Right cardiac atrium (tissue), 5 donors: ENCODE results near the gene PLD2. TPM values are rescaled to one million over a fixed set of nuclear protein-coding genes. Genes with fewer than 3 reads are reported as not detected.

Experiments used
- ATAC-seq, 2 donors: fragments of 200-7000 bp; cut with Tn5 transposase; one replicate each; pipeline versions ENCODE4 v1.8.0 to v1.9.1; 2020; ENCODE audit warnings: moderate library complexity in 2 of 2, mild to moderate bottlenecking in 1 of 2
- DNase-seq, 3 donors: peaks; one replicate each; pipeline ENCODE4 v3.0.0-alpha.2; 2020
- H3K27ac ChIP-seq: one replicate; pipeline ENCODE4 v1.5.1; 2013; ENCODE audit warnings: mild to moderate bottlenecking, low read length, control low read depth, moderate library complexity
- H3K27me3 ChIP-seq: one replicate; pipeline ENCODE4 v1.6.1; 2013; ENCODE audit not compliant: control insufficient read depth, insufficient read depth
- H3K4me1 ChIP-seq: one replicate; pipeline ENCODE4 v1.6.1; 2013; ENCODE audit warnings: low read length; ENCODE audit not compliant: control insufficient read depth, insufficient read depth
- H3K4me3 ChIP-seq: one replicate; pipeline ENCODE4 v1.5.1; 2013; ENCODE audit warnings: low read length, control low read depth
- H3K9me3 ChIP-seq: one replicate; pipeline ENCODE4 v1.6.1; 2013; ENCODE audit warnings: low read length; ENCODE audit not compliant: control insufficient read depth
- WGBS: extraction: QIAGEN DNeasy Blood & Tissue Kit; methylation state at CpG from one replicate; pipeline ENCODE4 v1.1.7; 2013; 5-methylcytosine and 5-hydroxymethylcytosine counted together
- intact Hi-C, 4 donors: fragments of 100-400 bp; cut with DNase I; formaldehyde crosslinking; loops; one replicate each; pipeline versions ENCODE4 v1.11.0 to v1.14.0; 2022 to 2023
- polyA plus RNA-seq: library from polyadenylated mRNA; stranded (reverse); fragments of 200-250 nt; gene quantifications from one replicate; pipeline ENCODE4 v1.2.3, GENCODE V29; 2013
- total RNA-seq, 4 donors: library from RNA; stranded (reverse); fragmentation: NEBNext Ultra II Directional; extraction: Animal tissue kit (Norgen Biotek cat#: 25700); gene quantifications; one replicate each; pipeline ENCODE4 v1.2.1, GENCODE V29; 2021
- donor health status: healthy with polysubstance abuse.
- donor health status: DM: no; HTN: yes; CAD: no.
- donor health status: DM: no; HTN: no; CAD: no.
- donor health status: DM: no; HTN: yes; CAD: no; lungs with severe emphysema.
- donor health status: DM: yes; HTN: yes; CAD: no.

Gene PLD2
- total and polyA plus RNA-seq, 5 donors, result 10.0 to 15.3 (median 13.4) TPM

GRCh38 chr17:4790705-4791088, 16.3 kb upstream of the PLD2 start:
- H3K4me1 ChIP-seq, result no peaks in the 10 kb centered on the region
- ATAC-seq, result no peak
- intact Hi-C loops, result loop anchor here in 1 of 4 donors (10.0 kb wide), 1 partner anchor 94 kb away; no protein-coding TSS in a partner anchor
- H3K4me3 ChIP-seq, result peak overlapping the region; percentile 59
- H3K27me3 ChIP-seq, result no peaks in the 10 kb centered on the region
- H3K27ac ChIP-seq, result peak overlapping the region; percentile 85
- WGBS, result 54% methylated on average over 7 of the region's 7 CpGs
- peak in 1 of 3 donors; percentile 2 for DNase-seq
- no peaks in the 10 kb centered on the region for H3K9me3 ChIP-seq

DNA sequence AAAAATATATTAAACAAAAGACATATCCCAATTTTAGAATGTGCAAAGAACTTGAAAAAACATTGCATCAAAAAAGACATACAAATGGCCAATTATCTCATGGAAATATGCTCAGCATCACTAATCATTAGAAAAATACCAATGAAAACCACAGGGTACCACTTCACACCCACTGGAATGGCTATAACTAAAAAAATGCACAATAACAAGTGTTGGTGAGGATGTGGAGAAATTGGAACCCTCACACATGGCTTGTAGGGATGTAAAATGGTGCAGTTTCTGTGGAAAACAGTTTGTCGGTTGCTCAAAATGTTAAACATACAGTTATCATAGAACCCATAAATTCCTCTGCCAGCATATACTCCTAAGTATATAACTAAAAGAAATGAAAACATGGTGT, 11.8 kb upstream of the PLD2 start:
- no peaks in the 10 kb centered on the region for H3K4me1 ChIP-seq
- H3K27ac ChIP-seq, result no peak overlapping the region
- 90% methylated on average over 1 of the region's 1 CpG for WGBS
- H3K27me3 ChIP-seq, result no peaks in the 10 kb centered on the region
- ATAC-seq (no peak), DNase-seq (no peak)
- intact Hi-C loops, result loop anchor here in 1 of 4 donors (10.0 kb wide), 1 partner anchor 90 kb away; no protein-coding TSS in a partner anchor
- no peak overlapping the region for H3K4me3 ChIP-seq
- no peaks in the 10 kb centered on the region for H3K9me3 ChIP-seq

DNA sequence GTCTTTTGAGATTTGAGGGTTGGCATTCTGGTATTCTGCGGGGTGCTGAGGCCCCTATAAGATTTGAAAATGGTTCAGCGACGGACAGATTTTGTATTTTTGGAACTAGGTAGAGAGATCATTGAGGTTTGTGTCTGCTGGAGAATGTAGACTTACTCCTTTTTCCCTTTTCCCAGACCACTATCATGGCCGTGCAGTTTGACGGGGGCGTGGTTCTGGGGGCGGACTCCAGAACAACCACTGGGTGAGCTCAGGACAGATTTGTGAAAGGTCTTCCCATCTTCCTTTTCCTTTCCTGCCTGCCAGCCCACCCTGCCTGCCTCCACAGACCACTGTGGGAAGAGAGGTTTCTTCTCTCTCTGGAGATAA, 10.4 kb upstream of the PLD2 start:
- DNase-seq (peak in 1 of 3 donors; percentile 63), ATAC-seq (peak; percentile 30 to 55)
- Histone ChIP-seq H3K4me3 (peak overlapping the region; percentile 53), H3K27ac (peak overlapping the region; percentile 21), H3K4me1 (no peaks in the 10 kb centered on the region), H3K9me3 (no peaks in the 10 kb centered on the region), H3K27me3 (no peaks in the 10 kb centered on the region)
- intact Hi-C loops, result loop anchor here in 1 of 4 donors (10.0 kb wide), 1 partner anchor 88 kb away; no protein-coding TSS in a partner anchor
- 1% methylated on average over 7 of the region's 7 CpGs for WGBS

- ATAC-seq (no peak), DNase-seq (peak in 1 of 3 donors; percentile 7)
- Histone ChIP-seq H3K27ac (no peak overlapping the region), H3K4me3 (no peak overlapping the region), H3K9me3 (no peaks in the 10 kb centered on the region), H3K27me3 (no peaks in the 10 kb centered on the region), H3K4me1 (no peaks in the 10 kb centered on the region)
- WGBS, result 81% methylated on average over 10 of the region's 10 CpGs
- intact Hi-C loops, result no loop called here
Measured at GRCh38 chr17:4800462-4801196, 6.3 kb upstream of the PLD2 start.

DNA sequence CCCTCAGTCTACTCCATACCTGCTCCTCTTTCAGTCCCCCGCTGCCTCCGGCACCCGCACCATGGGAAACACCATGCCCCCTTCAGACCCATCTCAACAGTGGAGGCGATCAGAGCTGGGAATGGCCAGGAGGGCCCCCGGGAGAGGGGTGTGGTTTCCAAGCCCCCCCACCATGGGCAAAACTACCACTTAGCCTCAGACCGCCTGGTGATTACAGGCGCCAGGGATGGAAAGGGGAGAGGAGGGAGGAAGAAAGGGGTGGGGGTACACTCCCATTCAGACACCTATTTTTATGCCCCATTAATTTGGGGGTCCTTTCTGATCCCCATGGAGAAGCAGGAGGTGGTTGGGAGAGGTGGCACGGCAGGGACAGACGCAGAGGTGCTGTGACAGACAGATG, 4.7 kb upstream of the PLD2 start, which contains the start of gene C17orf114:
C17orf114 (minus strand) TSS at position 101 of the 400 bp plus-strand sequence.
- H3K4me1 ChIP-seq, result no peaks in the 10 kb centered on the region
- no peak within 1 kb of the TSS for H3K27ac ChIP-seq
- no peak for ATAC-seq
- intact Hi-C loops, result no loop called here
- peak in 1 of 3 donors; percentile 34 for DNase-seq
- H3K4me3 ChIP-seq, result no peak within 1 kb of the TSS
- H3K27me3 ChIP-seq, result no peaks in the 10 kb centered on the region
- no peaks in the 10 kb centered on the region for H3K9me3 ChIP-seq
- WGBS, result 75% methylated on average over 9 of the region's 9 CpGs

DNA sequence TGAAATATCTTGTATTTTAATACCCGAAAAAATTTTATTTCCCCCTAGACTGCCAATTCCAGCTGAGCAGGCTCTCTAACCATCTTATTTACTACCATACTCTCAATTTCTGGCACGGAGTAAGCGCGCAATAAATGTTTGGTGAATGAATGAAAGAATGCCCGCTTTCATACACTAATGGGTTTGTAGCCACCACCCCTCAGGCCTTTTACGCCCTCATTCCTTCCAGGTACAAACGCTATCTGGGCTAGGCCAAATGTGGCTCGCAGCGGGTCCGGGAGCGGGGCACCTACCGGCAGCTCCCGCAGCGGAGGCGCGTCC, 536 bp upstream of the PLD2 start:
- Histone ChIP-seq H3K9me3 (no peaks in the 10 kb centered on the region), H3K27ac (no peak overlapping the region), H3K4me3 (peak overlapping the region; percentile 96), H3K27me3 (no peaks in the 10 kb centered on the region), H3K4me1 (peaks cover 7% of the 10 kb centered on the region)
- WGBS, result 3% methylated on average over 16 of the region's 16 CpGs
- DNase-seq (no peak), ATAC-seq (no peak)
- intact Hi-C loops, result no loop called here

DNA sequence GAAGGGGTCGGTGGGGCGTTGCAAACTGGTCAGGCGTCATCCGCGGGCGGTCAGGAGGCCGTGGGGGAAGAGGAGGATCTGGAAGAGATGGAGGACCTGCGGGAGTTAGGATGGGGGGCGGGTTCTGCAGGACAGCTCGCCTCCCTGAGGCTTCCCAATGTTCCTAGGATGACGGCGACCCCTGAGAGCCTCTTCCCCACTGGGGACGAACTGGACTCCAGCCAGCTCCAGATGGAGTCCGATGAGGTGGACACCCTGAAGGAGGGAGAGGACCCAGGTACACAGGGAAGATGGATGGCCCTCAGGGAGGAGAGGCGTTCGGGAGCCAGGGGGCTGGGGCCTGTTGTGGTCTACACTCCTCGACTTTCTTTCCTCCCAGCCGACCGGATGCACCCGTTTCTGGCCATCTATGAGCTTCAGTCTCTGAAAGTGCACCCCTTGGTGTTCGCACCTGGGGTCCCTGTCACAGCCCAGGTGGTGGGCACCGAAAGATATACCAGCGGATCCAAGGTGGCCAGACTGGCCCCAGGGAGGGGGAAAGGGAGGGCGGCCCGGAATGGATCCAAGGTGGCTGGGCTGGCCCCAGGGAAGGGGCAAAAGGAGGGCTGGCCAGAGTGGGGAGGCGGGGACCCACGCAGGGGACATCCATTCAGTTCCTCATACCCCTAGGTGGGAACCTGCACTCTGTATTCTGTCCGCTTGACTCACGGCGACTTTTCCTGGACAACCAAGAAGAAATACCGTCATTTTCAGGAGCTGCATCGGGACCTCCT, 839 bp downstream of the PLD2 start:
- H3K27ac ChIP-seq, result no peak overlapping the region
- DNase-seq (peak in 2 of 3 donors; percentile 53 to 69), ATAC-seq (peak; percentile 5 to 21)
- H3K9me3 ChIP-seq, result no peaks in the 10 kb centered on the region
- intact Hi-C loops, result no loop called here
- peaks cover 7% of the 10 kb centered on the region for H3K4me1 ChIP-seq
- no peaks in the 10 kb centered on the region for H3K27me3 ChIP-seq
- H3K4me3 ChIP-seq, result peak overlapping the region; percentile 96
- WGBS, result 34% methylated on average over 32 of the region's 32 CpGs

- Histone ChIP-seq H3K27ac (no peak overlapping the region), H3K4me1 (peaks cover 7% of the 10 kb centered on the region), H3K9me3 (no peaks in the 10 kb centered on the region), H3K27me3 (no peaks in the 10 kb centered on the region), H3K4me3 (no peak overlapping the region)
- ATAC-seq (peak; percentile 14 to 28), DNase-seq (peak; percentile 59 to 87 (median 83))
- 43% methylated on average over 6 of the region's 6 CpGs for WGBS
- intact Hi-C loops, result no loop called here
Measured at GRCh38 chr17:4808378-4808767, 1.4 kb downstream of the PLD2 start.

DNA sequence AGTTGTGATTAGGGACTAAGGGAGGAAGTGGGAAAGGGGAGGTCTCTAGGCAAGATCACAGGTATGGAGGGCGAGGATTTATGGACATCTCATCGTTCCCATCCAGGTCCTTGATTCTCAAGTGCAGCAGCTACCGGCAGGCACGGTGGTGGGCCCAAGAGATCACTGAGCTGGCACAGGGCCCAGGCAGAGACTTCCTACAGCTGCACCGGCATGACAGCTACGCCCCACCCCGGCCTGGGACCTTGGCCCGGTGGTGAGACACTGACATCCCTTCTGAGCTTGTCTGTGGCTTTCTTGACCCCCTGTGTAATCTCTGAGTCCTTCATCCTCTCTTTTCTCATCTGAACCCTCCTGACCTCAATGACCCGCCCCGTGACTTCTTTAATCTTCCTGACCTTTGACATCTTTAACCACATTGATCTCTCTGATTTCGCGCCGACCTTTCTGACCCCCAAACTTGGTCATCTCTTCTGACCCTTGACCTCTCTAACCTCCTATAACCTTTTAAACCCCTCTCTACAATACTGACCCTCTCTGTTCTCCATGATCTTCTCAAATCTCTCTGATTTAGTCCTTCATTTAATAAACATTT, 3.8 kb downstream of the PLD2 start:
- ATAC-seq (no peak), DNase-seq (peak in 1 of 3 donors; percentile 61)
- Histone ChIP-seq H3K27me3 (no peaks in the 10 kb centered on the region), H3K27ac (no peak overlapping the region), H3K9me3 (no peaks in the 10 kb centered on the region), H3K4me1 (peaks cover 7% of the 10 kb centered on the region), H3K4me3 (no peak overlapping the region)
- intact Hi-C loops, result no loop called here
- 62% methylated on average over 13 of the region's 13 CpGs for WGBS

DNA sequence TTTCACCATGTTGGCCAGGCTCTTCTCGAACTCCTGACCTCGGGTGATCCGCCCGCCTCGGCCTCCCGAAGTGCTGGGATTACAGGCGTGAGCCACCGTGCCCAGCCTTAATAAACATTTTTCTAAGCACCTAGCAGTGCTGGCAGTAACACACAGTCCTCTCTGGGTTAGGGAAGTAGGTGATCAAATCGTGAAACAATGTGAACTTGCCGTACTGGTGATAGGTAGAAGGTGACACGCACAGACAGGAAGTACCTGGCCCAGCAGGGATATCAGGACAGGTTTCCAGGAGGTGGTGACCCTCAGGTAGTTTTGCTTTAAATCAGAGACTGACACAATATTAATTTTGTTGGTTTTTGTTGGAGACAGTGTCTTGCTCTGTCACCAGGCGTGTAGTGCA, 4.5 kb downstream of the PLD2 start:
- WGBS, result 95% methylated on average over 12 of the region's 12 CpGs
- H3K9me3 ChIP-seq, result no peaks in the 10 kb centered on the region
- DNase-seq (peak in 1 of 3 donors; percentile 25), ATAC-seq (no peak)
- H3K4me3 ChIP-seq, result no peak overlapping the region
- H3K4me1 ChIP-seq, result peaks cover 7% of the 10 kb centered on the region
- intact Hi-C loops, result no loop called here
- no peaks in the 10 kb centered on the region for H3K27me3 ChIP-seq
- no peak overlapping the region for H3K27ac ChIP-seq

DNA sequence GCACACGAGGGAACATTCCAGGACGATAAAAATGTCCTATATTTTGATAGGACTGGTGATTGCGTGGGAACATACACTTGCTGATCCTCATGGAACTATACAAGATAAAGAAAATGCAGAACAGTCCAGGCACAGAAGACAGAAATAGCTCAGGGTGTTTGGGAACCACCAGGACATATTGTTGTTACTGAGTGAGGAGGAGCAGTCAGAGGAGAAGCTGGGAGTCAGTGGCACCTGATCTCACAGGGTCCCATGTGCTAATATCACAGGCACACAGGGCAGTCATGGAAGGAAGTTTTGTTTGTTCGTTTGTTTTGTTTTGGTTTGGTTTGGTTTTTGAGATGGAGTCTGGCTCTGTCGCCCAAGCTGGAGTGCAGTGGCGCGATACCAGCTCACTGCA, 5.7 kb downstream of the PLD2 start:
- no peak overlapping the region for H3K4me3 ChIP-seq
- no peak for DNase-seq
- peak; percentile 22 to 50 for ATAC-seq
- H3K27me3 ChIP-seq, result no peaks in the 10 kb centered on the region
- peaks cover 6% of the 10 kb centered on the region for H3K4me1 ChIP-seq
- H3K9me3 ChIP-seq, result no peaks in the 10 kb centered on the region
- H3K27ac ChIP-seq, result peak overlapping the region; percentile 20
- 75% methylated on average over 7 of the region's 7 CpGs for WGBS
- intact Hi-C loops, result no loop called here
